GM23248 (cell line): ENCODE results near the gene EML4. TPM values are rescaled to one million over a fixed set of nuclear protein-coding genes. Genes with fewer than 3 reads are reported as not detected.

Experiments
- DNase-seq: peaks from one replicate; pipeline ENCODE4 v3.0.0-alpha.2; 2015
- H2AFZ ChIP-seq: fragments of 200-600 bp; sonication (generic); 2 replicates; pipeline ENCODE4 v1.6.1; 2016; ENCODE audit warnings: antibody characterized with exemption
- H3F3A ChIP-seq: fragments of 200-600 bp; sonication (generic); 2 replicates; pipeline ENCODE4 v1.6.1; 2016; ENCODE audit warnings: mild to moderate bottlenecking, antibody characterized with exemption, mixed run types; ENCODE audit not compliant: insufficient read depth
- H3K27ac ChIP-seq: fragments of 200-600 bp; sonication (generic); 2 replicates; pipeline ENCODE4 v1.5.1; 2016; ENCODE audit warnings: mild to moderate bottlenecking
- H3K27me3 ChIP-seq: fragments of 200-600 bp; sonication (generic); replicated peaks from 2 replicates; pipeline ENCODE4 v1.6.1; 2016; ENCODE audit warnings: mild to moderate bottlenecking; ENCODE audit not compliant: insufficient read depth
- H3K36me3 ChIP-seq: fragments of 200-600 bp; sonication (generic); 2 replicates; pipeline ENCODE4 v1.6.1; 2016; ENCODE audit warnings: low read depth, mild to moderate bottlenecking
- H3K4me1 ChIP-seq: fragments of 200-600 bp; sonication (generic); 2 replicates; pipeline ENCODE4 v1.6.1; 2016; ENCODE audit warnings: mild to moderate bottlenecking; ENCODE audit not compliant: insufficient read depth
- H3K4me2 ChIP-seq: fragments of 200-600 bp; sonication (generic); one replicate; pipeline ENCODE4 v1.6.1; 2016; ENCODE audit warnings: mild to moderate bottlenecking; ENCODE audit not compliant: unreplicated experiment
- H3K4me3 ChIP-seq: fragments of 200-600 bp; sonication (generic); 2 replicates; pipeline ENCODE4 v1.5.1; 2016; ENCODE audit warnings: mild to moderate bottlenecking
- H3K79me2 ChIP-seq: fragments of 200-600 bp; sonication (generic); 2 replicates; pipeline ENCODE4 v1.6.1; 2016; ENCODE audit warnings: mild to moderate bottlenecking; ENCODE audit not compliant: insufficient read depth
- H3K9ac ChIP-seq: fragments of 200-600 bp; sonication (generic); 2 replicates; pipeline ENCODE4 v1.6.1; 2016; ENCODE audit warnings: mild to moderate bottlenecking
- H3K9me2 ChIP-seq: fragments of 200-600 bp; sonication (generic); 2 replicates; pipeline ENCODE4 v1.6.1; 2016; ENCODE audit warnings: mixed run types, mild to moderate bottlenecking, moderate library complexity; ENCODE audit not compliant: insufficient read depth
- H3K9me3 ChIP-seq: fragments of 200-600 bp; sonication (generic); one replicate; pipeline ENCODE4 v1.6.1; 2017; ENCODE audit warnings: low read depth
- H4K20me1 ChIP-seq: fragments of 200-600 bp; sonication (generic); 2 replicates; pipeline ENCODE4 v1.6.0; 2016; ENCODE audit not compliant: insufficient read depth
- EZH2 ChIP-seq: fragments of 200-600 bp; sonication (generic); IDR thresholded peaks from 2 replicates; pipeline ENCODE4 v1.6.1; 2018; ENCODE audit warnings: antibody characterized with exemption, mild to moderate bottlenecking; ENCODE audit not compliant: insufficient read depth, poor library complexity, severe bottlenecking
- EZH2phosphoT487 ChIP-seq: fragments of 200-600 bp; sonication (generic); IDR thresholded peaks from 2 replicates; pipeline ENCODE4 v1.6.1; 2018; ENCODE audit warnings: antibody characterized with exemption, moderate library complexity, mild to moderate bottlenecking, low read depth; ENCODE audit not compliant: insufficient read depth
- WGBS, 2 experiments: methylation state at CpG; one replicate each; pipeline ENCODE4 v1.1.6; 2015 to 2017; ENCODE audit warnings: low lambda C conversion rate in 2 of 2, low coverage in 1 of 2; ENCODE audit errors: missing lambda C conversion rate in 2 of 2; 5-methylcytosine and 5-hydroxymethylcytosine counted together
- in situ Hi-C: fragments of 300-500 bp; cut with MboI; formaldehyde crosslinking; loops from 2 replicates; pipeline ENCODE4 v1.15.0; 2020
- polyA plus RNA-seq: library from polyadenylated mRNA; unstranded; fragments of >200 nt; fragmentation: Nextera tagmentation; extraction: Ambion mirVana; gene quantifications from 2 replicates; pipeline ENCODE4 v1.2.1, GENCODE V29; 2016
- total RNA-seq: library from RNA; depleted of rRNA; stranded (reverse); fragments of >200 nt; shearing (Covaris generic); gene quantifications from 2 replicates; pipeline ENCODE4 v1.2.3, GENCODE V29; 2014

EML4 gene
- total and polyA plus RNA-seq, 2 experiments from 2014 or later: 19.3 to 21.7 TPM

DNA sequence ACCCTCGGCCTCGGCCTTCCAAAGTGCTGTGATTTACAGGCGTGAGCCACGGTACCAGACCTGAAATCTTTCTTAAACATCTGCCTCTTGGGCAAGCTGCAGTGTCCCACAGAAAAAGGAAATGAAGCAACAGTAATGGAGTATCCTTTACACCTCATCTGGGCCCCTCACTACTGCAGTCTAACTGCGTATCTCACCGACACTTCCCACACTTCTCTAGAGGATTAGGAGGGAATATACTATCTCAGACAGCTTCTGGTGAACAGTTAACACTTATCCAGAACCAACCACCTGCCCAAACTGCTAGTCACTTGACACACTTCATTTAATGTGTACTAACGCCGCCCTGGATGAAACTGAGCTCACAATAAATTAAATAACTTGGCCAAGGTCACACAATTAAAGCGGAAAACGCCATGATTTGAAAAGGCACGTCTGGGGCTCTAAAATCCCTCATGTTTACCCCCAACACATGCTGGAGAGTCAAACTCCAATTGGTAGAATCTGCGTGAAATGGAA is 190.9 kb downstream of the EML4 start:
- WGBS, 2 experiments: 6 to 8% methylated on average over 12 of the region's 12 CpGs

DNA sequence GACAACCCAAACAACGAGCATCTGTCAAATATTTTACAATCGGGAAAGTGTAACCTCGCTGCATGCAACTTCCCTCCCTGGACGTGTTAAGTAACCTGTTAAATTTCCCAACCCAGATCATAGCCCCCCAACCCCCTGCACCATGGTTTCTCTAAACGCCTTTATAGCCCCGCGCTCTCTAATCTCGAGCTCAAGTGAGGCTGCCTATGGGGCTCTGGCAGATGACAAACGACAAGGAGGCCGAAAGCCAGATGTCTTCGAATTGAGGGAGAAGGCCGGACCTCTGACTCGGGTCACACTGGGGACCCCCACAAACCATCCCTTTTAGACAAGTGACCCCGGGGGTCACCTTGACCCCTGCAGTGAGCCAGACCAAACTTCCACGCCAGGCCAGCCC is 191.3 kb downstream of the EML4 start:
- Histone ChIP-seq H3K36me3 (no peaks in the 10 kb centered on the region), H3F3A (no peaks in the 10 kb centered on the region), H3K9ac (peak overlapping the region; percentile 98), H3K4me1 (0 out of 2 replicates have a peak, but pooled peaks cover 21% of the 10 kb centered on the region), H3K9me3 (no peaks in the 10 kb centered on the region), H3K79me2 (peaks cover 55% of the 10 kb centered on the region), H3K9me2 (no peaks in the 10 kb centered on the region), H3K27me3 (no peaks in the 10 kb centered on the region), H3K4me2 (peak overlapping the region; percentile 98), H4K20me1 (peaks cover 8% of the 10 kb centered on the region; the same call in 1 of the 2 replicates), H3K4me3 (peak overlapping the region; percentile 93), H2AFZ (peak overlapping the region; percentile 74), H3K27ac (peak overlapping the region; percentile 93)
- no peak for TF ChIP-seq EZH2phosphoT487
- no peak for TF ChIP-seq EZH2
- 1% methylated on average over 15 of the region's 15 CpGs for WGBS, 2 experiments
- peak; percentile 51 for DNase-seq
- in situ Hi-C loops: no loop called here

More for the DNA sequence above, 190.9 kb downstream of the EML4 start:
- no peaks in the 10 kb centered on the region for H3K27me3 ChIP-seq
- in situ Hi-C loops: no loop called here
- H2AFZ ChIP-seq: peak overlapping the region; percentile 74
- H3K4me3 ChIP-seq: peak overlapping the region; percentile 93
- no peaks in the 10 kb centered on the region for H3K9me3 ChIP-seq
- H3K79me2 ChIP-seq: peaks cover 60% of the 10 kb centered on the region
- peaks cover 8% of the 10 kb centered on the region; the same call in 1 of the 2 replicates for H4K20me1 ChIP-seq
- H3K27ac ChIP-seq: peak overlapping the region; percentile 93
- peak; percentile 81 for DNase-seq
- peak overlapping the region; percentile 98 for H3K9ac ChIP-seq
- H3K36me3 ChIP-seq: no peaks in the 10 kb centered on the region
- H3K4me1 ChIP-seq: 0 out of 2 replicates have a peak, but pooled peaks cover 21% of the 10 kb centered on the region
- no peaks in the 10 kb centered on the region for H3K9me2 ChIP-seq
- peak overlapping the region; percentile 98 for H3K4me2 ChIP-seq
- H3F3A ChIP-seq: no peaks in the 10 kb centered on the region
- TF ChIP-seq EZH2 (no peak), EZH2phosphoT487 (no peak)

GRCh38 chr2:42360890-42361727 is 192.0 kb downstream of the EML4 start, which contains the start of gene COX7A2L:
COX7A2L (minus strand) TSS chr2:42361217; CDS start chr2:42361161, 56 bp downstream.
- Histone ChIP-seq H3K9me2 (no peaks in the 10 kb centered on the region), H3F3A (no peaks in the 10 kb centered on the region), H3K36me3 (no peaks in the 10 kb centered on the region), H3K79me2 (peaks cover 49% of the 10 kb centered on the region), H3K27me3 (no peaks in the 10 kb centered on the region), H2AFZ (peak within 1 kb of the TSS; percentile 74), H3K27ac (peak within 1 kb of the TSS; percentile 93), H3K4me2 (peak within 1 kb of the TSS; percentile 98), H3K4me1 (0 out of 2 replicates have a peak, but pooled peaks cover 21% of the 10 kb centered on the region), H3K4me3 (peak within 1 kb of the TSS; percentile 93), H4K20me1 (peaks cover 8% of the 10 kb centered on the region; the same call in 1 of the 2 replicates), H3K9me3 (no peaks in the 10 kb centered on the region), H3K9ac (peak within 1 kb of the TSS; percentile 98)
- 1% methylated on average over 43 to 57 of the region's 61 CpGs for WGBS, 2 experiments
- peak; percentile 99 for DNase-seq
- TF ChIP-seq EZH2 (no peak), EZH2phosphoT487 (no peak)
- in situ Hi-C loops: no loop called here

DNA sequence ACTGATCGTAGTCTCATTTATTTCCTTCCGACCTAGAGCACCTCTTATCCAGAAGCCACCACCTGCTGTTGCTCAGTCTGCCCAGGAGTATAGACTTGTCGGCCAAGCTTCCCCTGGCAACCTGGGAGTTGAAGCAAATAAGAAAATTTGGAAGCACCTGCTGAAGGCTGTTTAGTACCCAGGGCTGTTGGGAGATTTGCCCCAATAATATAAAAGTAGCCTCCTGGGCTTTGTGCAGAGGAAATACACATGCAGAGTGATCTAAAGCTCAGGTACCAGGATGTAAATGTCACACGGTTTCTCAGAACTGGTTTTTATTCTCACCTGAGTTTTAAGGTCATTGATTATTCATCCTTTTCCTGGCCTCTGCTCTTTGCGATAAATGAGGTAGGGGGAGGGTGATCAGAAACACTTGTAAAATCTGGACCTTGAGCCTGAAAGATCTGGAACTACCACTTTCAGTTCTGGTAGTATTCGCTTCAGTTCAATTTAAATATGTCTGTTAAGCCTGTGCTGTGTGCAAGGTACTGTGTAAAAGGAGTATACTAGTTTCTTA is 192.7 kb downstream of the EML4 start:
- no peaks in the 10 kb centered on the region for H3K9me2 ChIP-seq
- H3K27ac ChIP-seq: no peak overlapping the region
- no peaks in the 10 kb centered on the region for H3K36me3 ChIP-seq
- no peaks in the 10 kb centered on the region for H3K27me3 ChIP-seq
- no peak for TF ChIP-seq EZH2phosphoT487
- TF ChIP-seq EZH2: no peak
- H3K79me2 ChIP-seq: peaks cover 42% of the 10 kb centered on the region
- DNase-seq: no peak
- no peak overlapping the region for H3K9ac ChIP-seq
- H3F3A ChIP-seq: no peaks in the 10 kb centered on the region
- peak overlapping the region; percentile 66 for H3K4me2 ChIP-seq
- peak overlapping the region; percentile 93 for H3K4me3 ChIP-seq
- peak overlapping the region; percentile 74 for H2AFZ ChIP-seq
- 0 out of 2 replicates have a peak, but pooled peaks cover 21% of the 10 kb centered on the region for H3K4me1 ChIP-seq
- WGBS, 2 experiments: 16 to 17% methylated on average over 6 of the region's 6 CpGs
- in situ Hi-C loops: no loop called here
- H4K20me1 ChIP-seq: peaks cover 8% of the 10 kb centered on the region; the same call in 1 of the 2 replicates
- no peaks in the 10 kb centered on the region for H3K9me3 ChIP-seq
